HG03175 (cell line): Measurements from ENCODE around the gene MAIP1.

Source experiments
- ATAC-seq: cut with Tn5 transposase; IDR thresholded peaks from one replicate; pipeline ENCODE4 v1.9.1; 2021; ENCODE audit warnings: mild to moderate bottlenecking, moderate library complexity; ENCODE audit not compliant: unreplicated experiment

The MAIP1 gene

DNA sequence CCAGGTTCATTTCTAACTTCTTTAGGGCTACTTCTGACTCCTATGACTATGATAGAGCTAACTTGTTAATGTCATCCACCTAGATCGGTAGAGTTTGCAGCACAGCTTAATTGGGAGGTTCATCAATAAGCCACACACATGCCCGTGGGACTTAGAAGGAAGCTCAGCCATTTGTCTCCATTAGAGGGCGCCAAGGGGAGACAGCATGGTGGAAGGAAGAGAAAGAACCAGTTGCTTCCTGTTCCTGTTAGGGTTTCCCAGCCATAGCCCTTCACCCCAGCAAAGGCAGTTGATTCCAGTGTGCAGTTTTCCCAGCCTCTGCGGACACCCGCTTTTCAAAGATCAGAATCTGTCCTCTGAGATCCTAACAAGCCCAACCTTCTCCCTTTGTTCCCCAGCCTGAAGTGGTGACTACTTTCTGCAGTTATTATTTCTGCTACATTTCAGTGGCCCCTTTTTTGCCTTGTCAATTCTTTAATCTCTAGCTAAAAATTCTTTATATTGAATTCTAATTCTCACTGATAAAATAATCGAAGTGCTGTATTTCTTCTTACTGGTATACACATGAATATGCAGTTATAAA lies 30.3 kb downstream of the MAIP1 start:
- ATAC-seq: peak; percentile 78

DNA sequence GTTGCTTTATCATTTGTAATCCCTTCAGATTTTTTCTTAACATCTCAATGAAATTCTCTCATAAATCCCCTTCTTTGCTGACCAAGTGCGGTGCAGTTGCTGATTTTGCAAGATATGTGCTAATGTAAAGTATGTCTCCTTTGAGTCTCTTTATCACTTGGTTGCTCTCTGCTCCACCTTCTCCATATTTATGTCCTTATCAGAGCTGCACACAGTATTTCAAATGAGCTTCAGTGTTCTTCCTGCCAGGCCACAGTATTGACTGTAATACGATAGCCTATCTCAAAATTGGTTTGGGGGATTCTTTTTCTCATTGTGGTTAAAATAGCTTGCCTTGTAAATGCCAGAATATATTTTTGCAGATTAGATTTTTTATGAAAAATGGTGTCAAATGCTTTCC lies 32.2 kb downstream of the MAIP1 start:
- no peak for ATAC-seq

DNA sequence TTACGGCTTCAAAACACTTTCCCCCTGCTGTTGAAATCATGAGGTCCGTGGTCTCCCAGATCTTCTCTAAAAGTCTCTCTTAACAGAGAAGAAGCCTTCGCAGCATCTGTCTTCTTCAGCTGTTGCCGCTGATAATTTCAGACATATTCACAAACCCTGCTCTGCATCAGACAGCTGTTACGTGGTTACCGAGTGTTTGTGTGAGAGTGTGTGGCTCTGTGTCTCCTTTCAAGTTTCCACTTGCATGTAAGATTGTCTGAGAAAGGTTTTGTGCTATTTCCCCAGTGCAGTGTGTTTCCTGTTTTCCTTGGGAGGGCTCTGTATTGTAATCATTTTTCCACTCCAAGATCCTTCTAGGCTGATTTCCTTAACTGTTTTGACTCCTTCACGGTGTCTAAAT lies 32.8 kb downstream of the MAIP1 start:
- no peak for ATAC-seq

DNA sequence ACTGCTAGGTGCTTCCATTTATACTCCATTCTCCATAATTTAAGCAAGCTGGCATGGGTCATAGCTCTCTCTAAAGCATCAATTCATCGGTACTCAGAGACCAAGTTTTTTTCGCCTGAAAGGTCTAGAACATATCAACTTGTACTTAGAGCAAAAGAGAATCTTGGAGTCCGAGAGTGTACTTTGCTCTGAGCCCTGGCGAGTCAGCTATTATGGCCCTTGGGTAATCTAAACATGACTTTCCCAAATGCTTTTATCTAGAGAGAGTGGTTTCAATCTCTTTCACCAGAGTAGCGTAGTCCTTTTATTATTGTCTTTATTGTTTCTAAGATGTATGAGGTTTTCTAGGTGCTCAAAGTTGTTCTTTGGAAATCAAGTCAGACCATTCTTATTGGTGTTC lies 34.4 kb downstream of the MAIP1 start:
- ATAC-seq: no peak

GRCh38 chr2:199991691-199992090 lies 36.3 kb downstream of the MAIP1 start:
- ATAC-seq: no peak

GRCh38 chr2:199992296-199992695 lies 36.9 kb downstream of the MAIP1 start:
- no peak for ATAC-seq

GRCh38 chr2:199994371-199994770 lies 39.0 kb downstream of the MAIP1 start:
- ATAC-seq: no peak

DNA sequence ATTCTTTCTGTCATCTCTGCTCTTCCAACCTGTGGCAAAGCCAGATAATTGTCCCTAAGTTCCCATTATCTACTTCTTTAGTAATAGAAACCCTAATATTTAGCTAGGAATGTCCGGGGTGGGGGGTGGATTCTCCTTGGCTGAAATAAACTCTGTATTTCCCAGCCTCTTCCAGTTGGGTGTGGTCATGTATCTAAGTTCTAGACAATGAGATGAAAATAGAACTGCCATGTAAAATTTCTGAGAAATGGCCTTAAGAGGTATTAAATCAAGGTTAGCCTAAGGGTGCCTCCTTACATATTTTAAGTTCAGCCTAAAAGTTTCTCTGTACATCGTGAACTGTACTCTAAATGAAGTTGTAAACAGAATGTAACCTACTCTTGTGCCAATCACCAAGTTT lies 39.5 kb downstream of the MAIP1 start:
- ATAC-seq: no peak

DNA sequence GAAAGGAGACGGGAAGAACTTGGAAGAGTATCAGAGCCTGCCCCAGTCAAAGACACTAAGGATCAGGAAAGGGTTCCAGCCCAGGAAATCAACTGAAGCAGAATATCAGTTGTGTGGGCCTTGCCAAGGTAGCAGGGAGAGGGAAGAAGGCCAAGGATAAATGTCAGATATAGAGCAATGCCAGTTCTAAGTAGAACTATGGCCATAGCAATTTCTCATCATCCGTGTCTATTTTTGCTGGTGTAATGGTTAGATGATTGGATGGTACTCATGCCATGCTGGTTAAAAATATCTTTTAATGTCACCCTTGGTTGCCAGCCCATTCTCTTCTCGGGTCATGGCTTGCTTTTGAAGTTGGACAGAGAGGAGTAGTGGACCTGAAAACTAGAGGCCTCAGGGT lies 41.9 kb downstream of the MAIP1 start:
- no peak for ATAC-seq

DNA sequence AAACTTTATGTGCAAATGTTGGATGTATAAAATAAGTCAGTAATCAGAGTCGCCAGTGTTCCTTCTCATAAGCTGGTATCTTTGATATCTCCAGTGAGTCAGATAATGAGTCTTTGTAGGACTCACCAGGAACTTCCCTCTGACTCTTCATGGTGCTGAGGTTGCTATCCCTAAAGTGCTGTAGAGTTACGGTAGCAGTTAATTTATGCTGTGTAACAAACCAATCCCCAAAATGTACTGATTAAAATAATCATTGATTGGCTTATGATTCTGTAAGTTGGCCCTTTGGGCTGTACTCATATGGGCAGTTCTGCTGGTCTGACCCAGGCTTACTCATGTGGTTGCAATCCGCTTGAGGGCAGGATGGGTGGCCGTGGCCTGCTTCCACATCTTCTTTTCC lies 43.8 kb downstream of the MAIP1 start:
- ATAC-seq: no peak

DNA sequence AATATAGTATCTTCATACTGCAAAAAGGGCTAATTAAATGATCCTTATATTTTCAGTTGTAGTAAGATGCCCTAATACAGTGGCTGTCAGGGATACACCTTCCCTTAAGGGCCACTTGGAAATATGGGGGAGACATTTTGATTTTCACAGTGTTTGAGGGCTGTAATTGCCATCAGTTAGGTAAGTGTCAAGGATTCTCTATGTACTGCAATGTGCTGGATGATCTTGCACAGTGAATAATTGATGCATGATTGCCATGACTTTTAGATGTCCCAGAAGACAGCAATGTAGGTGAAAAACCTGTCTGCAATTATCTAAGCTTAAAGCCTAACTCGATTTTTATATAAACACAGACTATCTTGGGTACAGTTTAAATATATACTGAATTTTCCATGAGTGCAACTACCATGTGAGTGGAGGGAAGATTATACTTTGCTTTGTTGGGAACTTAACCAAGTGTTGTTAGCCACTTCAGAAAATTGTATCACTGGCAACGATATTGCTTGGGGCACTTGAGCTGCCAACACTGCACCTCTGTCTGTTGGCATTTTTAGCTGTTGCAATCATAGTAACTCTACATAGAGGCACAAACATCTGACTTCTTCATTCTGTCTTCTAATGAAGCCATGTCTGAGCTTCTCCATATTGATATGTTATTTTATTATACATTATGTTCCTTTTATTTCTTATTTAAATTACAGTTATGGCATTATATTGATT lies 45.2 kb downstream of the MAIP1 start:
- ATAC-seq: no peak

DNA sequence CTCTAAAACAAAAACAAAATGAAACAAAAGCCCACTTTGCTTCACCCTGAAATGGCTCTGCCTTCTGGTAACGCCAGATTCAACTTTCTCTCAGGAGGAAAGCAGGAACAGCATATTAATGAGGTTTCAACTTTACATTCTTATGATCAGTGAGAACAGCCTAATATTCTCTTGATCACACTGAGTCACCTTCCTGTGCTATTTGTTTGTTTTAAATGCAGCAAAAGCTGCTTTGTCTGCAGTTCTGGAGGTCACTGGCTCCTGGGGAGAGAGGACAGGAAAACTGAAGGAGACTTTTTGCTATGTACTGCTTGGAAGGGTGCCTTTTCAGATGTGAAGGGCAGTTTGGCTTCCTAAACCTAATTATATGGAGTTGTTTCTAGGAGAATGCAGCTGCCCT lies 48.1 kb downstream of the MAIP1 start:
- no peak for ATAC-seq

GRCh38 chr2:200005675-200006074 lies 50.3 kb downstream of the MAIP1 start:
- ATAC-seq: no peak

DNA sequence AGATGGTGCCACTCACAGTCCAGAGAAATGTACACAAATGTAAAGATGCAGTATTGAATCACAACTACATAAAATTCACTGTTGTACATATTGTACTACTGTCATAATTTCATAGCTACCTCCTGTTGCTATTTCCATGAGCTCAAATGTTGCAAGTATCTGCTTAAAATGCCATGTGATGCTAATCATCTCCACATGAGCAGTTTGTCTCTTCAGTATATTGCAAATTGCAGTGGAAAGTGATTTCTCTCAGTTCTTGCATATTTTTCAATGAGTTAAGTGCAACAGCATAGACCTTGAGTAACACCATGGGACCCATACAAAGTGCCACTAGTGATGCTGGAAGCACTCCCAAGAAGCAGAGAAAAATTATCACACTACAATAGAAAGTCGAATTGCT lies 51.9 kb downstream of the MAIP1 start:
- ATAC-seq: no peak

GRCh38 chr2:200012401-200012800 lies 57.0 kb downstream of the MAIP1 start:
- no peak for ATAC-seq
